GM19438 (cell line): ENCODE data around the gene EXOC4.
"Not testable (repeated sequence)": the region's sequence is repeated elsewhere in the genome, so short reads cannot be mapped to it uniquely, and the experiment has no call there.

ENCODE experiments used
- ATAC-seq: cut with Tn5 transposase; IDR thresholded peaks from one replicate; pipeline ENCODE4 v1.9.1; 2021; ENCODE audit warnings: low read depth; ENCODE audit not compliant: unreplicated experiment

Gene EXOC4

GRCh38 chr7:133770863-133771492 lies 518.1 kb downstream of the EXOC4 start:
- no peak for ATAC-seq

- ATAC-seq, result no peak
Measured at GRCh38 chr7:133771788-133772419, 519.0 kb downstream of the EXOC4 start.

- no peak for ATAC-seq
Measured at GRCh38 chr7:133773601-133774000, 520.7 kb downstream of the EXOC4 start.

- ATAC-seq, result no peak
Measured at GRCh38 chr7:133775201-133775600, 522.3 kb downstream of the EXOC4 start.

- ATAC-seq, result no peak
Measured at GRCh38 chr7:133776266-133776665, 523.4 kb downstream of the EXOC4 start.

GRCh38 chr7:133777701-133778100 lies 524.8 kb downstream of the EXOC4 start:
- no peak for ATAC-seq

- ATAC-seq, result peak; percentile 93
Measured at GRCh38 chr7:133778472-133778871, 525.6 kb downstream of the EXOC4 start.

GRCh38 chr7:133779538-133779937 lies 526.7 kb downstream of the EXOC4 start:
- ATAC-seq, result not testable (repeated sequence)

- no peak for ATAC-seq
Measured at GRCh38 chr7:133780912-133781311, 528.0 kb downstream of the EXOC4 start.

GRCh38 chr7:133781486-133782090 lies 528.7 kb downstream of the EXOC4 start:
- no peak for ATAC-seq

GRCh38 chr7:133782470-133782869 lies 529.6 kb downstream of the EXOC4 start:
- no peak for ATAC-seq

- ATAC-seq, result no peak
Measured at GRCh38 chr7:133783276-133783675, 530.4 kb downstream of the EXOC4 start.

GRCh38 chr7:133784486-133785001 lies 531.7 kb downstream of the EXOC4 start:
- ATAC-seq, result no peak

- no peak for ATAC-seq
Measured at GRCh38 chr7:133786401-133786937, 533.6 kb downstream of the EXOC4 start.

- ATAC-seq, result no peak
Measured at GRCh38 chr7:133789974-133790373, 537.1 kb downstream of the EXOC4 start.

GRCh38 chr7:133790911-133791310 lies 538.0 kb downstream of the EXOC4 start:
- no peak for ATAC-seq

- no peak for ATAC-seq
Measured at GRCh38 chr7:133794479-133794878, 541.6 kb downstream of the EXOC4 start.

GRCh38 chr7:133795068-133795665 lies 542.3 kb downstream of the EXOC4 start:
- no peak for ATAC-seq

- no peak for ATAC-seq
Measured at GRCh38 chr7:133796782-133797745, 544.2 kb downstream of the EXOC4 start.
